Pons (tissue), 1 donor: Measurements from ENCODE around the gene CACNB1.

Experiments
- DNase-seq: peaks from one replicate; pipeline ENCODE4 v3.0.0-alpha.2; 2016; ENCODE audit warnings: low spot score

The CACNB1 gene

DNA sequence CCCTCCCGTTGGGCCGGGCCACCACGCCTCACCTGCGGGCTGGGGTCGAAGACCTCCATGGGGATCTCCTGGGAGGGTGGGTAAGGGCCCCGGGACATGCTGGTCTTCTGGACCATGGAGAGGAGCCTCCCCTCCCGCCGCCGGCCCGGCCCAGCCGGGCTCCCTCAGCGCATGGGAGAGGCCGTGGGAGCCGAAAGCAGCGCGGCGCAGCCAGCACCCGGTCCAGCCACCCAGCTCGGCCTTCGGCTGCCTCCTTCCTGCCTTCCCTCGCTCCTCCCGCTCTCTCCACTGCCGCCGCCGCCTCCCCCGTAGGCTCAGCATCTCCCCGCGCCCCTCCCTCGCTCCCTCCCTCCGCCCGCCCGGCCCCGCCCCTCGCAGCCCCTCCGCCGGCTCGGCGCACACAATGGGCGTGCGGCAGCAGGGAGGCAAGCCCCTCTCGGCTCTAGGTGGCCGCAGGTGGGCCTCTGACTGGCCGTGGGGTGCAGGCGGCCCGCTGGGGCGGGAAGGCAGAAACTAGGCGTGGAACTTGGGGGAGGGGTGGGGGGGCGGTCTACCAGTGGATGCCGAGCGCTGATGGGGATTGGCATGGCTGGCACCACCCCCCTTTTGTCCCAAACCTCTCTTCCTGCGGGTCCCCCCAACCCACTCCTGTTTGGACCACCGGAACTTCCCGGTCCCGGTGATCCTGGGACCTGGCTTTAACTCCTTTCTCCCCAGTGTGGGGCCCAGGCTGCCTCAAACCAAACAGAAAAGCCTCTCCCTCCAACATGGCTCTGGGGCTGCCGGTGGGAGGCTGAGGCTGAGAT is at the start of gene CACNB1:
CACNB1 (minus strand) TSS at position 290 of the 806 bp plus-strand sequence; CDS start at position 116, 174 bp downstream.
- DNase-seq, result peak; percentile 35

DNA sequence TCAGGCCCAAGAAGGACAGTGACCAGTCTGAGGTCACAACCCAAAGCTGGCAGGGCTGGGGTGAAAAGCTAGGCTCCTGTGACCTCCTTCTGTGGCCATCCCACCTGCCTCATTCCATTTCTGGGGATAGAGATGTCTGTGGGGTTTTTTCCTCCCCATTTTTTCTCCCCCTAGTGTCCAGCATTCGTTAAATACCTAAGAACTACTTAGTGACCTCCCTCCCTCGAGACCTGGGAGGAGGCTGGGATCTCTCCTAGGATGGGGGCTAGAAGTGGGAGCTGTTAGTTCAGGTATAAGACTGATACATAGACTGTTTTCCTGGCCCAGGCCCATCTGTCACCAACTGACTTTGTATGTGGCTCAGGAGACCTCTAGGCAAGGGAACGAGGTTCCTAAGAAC is 48.8 kb upstream of the CACNB1 start:
- DNase-seq, result no peak

DNA sequence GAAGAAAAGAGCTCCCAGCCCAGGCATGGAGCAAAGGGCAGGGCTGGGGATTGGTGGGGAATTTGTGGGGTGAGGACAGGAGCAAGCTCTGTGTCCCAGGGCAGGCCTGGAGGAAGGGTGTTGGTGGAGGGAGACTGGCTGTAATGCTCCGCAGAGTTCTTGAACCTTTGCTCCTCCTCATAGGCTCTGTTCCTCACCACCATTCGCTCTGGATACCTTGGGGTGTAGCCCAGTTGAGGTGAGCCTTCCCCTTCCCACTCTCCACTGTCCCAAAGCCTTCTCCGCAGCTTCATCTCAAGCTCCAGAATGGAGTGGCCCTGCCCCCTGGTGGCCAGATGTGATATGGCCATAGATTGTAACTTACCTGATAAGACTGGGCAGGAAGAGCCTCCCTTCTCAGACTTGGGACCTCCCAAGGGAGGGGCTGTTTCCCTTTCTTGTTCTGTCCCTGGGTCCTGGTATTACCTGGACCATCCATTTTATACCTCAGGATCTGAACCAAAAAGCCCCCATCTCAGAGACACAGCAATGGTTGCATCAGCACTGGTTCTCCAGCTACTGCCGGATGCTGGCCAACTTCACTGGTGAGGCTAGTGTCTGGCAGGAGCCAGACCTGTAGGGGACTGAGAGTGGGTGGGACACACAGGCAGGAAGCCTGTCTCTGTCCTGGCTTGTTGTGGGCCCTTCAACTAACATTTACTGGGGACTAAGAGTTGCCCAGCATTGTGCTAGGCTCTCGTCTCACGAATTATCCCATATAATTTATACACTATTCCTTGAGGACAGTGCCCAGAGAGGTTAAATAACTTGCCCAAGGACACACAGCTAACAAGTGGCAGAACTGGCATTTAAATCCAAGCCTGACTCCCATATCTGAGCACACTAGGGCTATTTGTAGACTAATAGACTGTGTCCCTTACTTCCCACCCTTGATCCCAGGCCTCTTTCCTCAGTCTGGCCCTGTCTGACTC is 47.4 kb upstream of the CACNB1 start:
- peak; percentile 76 for DNase-seq

DNA sequence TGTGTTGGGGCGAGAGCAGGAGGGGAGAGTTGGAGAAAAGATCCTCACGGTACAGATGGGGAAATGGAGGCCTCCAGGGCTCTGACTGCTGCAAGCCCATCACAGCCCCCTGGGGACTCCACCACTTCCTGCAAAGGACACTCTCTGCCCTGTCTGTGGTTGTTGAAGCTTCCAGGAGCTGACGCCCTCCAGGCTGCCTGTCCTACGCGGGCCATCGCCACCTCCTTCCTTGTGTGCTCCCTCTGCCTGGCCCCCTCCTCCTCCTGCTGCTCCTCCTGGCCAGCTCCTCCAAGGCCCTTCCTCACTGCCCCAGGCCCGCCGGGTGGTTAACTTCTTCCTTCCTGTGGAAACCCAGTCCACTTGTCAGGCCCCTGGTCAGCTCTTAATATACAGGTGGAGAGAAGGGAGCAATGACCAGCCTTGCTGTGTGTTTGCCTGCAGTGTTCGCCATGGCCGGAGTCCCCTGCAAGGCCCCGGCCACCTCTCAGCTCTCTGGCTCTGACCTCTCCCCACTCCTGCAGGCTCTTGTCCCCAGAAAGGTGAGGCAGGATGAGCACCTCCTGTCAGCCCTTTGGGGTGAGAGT is 46.6 kb upstream of the CACNB1 start:
- DNase-seq, result no peak

DNA sequence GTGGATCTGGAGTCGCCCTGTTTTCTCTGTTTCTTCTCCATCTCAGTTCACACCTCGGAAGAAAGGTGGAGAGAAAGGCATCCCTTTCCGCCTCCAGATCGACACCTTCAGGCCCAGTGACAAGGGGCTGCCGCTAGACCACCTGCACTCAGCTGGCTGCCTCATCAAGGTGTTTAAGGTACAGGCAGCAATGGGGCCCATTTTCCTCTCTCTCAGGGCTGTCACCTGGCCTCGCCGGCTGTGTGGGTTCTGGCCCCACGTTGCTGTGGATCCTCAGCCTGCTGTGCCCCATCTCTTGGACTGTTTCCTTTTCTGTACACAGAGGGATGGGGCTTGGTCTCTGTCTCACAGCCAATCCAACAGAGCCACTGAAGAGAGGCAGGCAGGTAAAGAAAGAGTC is 45.7 kb upstream of the CACNB1 start:
- DNase-seq, result no peak

DNA sequence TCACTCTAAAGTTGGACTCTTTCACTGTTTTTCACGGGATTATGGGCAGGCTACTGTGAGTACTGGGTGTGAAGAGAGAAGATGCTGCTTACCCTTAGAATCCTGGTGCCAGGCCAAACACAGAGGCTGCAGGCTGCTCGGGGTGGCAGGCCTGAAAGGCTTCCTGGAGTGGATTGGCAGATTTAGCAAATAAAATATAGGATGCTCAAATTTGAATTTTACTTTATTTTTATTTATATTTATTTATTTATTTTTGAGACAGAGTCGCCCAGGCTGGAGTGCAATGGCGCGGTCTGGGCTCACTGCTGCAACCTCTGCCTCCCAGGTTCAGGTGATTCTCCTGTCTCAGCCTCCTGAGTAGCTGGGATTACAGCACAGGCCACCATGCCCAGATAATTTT is 43.2 kb upstream of the CACNB1 start:
- no peak for DNase-seq

DNA sequence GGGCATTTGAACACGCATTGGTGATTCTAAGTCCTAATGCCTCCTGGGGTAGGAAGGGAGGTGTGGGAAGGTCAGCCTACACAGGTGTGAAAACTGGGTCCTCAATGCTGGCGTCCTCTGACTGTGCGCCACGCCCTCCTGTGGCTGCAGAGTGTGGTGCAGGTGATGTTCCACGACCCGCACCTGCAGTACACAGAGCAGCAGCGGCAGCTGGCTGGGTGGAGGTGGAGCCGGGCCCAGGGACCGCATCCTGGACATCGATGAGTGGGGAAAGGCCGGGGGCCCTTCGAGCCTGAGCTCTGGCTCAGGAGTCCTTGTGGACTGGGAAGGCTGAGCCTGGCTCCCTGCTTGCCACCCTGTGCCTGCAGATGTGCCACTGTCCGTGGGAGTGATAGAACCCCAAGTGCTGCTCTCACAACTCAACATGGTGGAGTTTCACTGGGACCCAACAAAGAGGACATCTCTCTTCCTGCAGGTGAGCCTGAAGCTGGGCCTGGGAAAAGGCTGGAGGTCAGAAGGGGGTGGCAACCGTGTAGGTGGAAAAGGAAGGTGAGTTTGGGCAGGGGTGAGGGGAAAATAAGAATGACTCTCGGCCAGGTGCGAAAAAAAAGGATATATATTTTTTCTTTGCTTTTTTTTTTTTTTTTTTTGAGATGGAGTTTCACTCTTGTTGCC is 42.3 kb upstream of the CACNB1 start:
- DNase-seq, result no peak

DNA sequence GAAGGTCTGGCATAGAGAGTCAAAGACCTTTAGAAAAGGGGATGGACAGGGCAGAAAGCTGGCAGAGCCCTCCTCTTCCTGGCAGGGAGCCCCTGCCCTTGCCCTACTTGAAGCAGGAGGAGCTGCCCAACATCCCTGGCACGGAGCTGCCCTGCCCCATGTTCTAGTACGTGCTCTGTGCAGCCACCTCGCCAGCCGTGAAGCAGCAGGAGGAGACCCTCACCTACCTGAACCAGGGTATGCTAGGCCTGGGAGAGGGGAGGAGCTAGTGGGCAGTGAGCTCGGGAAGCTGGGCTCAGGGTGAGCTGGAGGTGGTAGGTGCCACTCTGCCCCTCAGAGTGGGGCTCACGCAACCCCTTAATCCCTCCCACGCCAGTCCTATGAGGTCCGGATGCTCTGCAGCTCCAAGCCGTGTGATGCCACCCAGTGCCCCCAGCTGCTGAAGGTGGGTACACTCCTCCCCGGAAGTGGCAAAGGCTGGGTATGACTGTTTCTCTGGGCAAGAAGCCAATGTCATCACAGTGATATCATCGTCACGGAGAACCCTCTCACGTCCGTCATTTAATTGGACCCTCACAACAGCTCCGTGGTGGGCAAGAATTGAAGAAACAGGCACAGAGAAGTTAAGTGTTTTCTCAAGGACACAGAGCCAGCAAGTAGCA is 41.0 kb upstream of the CACNB1 start:
- DNase-seq, result no peak

DNA sequence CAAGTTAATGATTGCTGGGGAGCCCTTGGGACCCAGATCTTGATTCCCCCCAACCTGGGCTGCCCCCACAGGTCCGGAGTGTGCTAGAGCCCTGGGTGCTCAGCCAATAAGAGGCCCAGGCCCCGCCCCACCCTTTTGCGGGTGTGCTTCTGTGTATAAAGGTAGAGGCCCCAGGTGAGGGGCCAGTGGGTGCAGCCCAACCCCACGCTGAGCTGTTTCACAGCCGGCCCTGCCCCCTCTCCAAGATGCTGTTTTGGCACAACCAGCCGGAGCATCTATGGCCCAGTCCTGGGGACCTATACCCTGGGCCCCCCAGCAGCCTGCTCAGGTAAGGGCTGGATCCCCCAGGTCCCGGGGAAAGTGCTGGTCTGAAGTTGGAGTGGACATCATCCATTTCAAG is 40.1 kb upstream of the CACNB1 start:
- DNase-seq, result no peak

DNA sequence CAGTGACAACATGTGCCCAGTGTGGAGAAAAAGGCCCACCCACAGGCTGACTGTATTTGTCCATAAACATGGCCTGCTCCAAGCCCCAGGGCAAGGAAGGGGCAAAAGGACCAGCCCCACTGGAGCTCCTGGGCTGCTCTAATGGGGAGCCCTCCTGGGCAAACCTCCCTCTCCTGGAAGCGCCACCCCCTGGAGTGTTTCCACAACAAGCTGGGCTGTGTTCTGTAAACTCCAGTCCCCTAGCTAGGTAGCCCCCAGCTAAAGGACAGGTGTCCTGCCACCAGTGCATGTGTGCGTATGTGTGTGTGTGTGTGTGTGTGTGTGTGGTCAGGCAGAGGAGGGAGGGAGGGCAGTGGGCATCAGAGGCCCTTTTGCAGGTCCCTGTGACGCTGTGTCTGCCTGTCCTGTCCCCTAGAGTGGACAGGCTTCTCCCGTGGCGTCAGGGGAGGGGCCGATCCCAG is 39.5 kb upstream of the CACNB1 start:
- no peak for DNase-seq

DNA sequence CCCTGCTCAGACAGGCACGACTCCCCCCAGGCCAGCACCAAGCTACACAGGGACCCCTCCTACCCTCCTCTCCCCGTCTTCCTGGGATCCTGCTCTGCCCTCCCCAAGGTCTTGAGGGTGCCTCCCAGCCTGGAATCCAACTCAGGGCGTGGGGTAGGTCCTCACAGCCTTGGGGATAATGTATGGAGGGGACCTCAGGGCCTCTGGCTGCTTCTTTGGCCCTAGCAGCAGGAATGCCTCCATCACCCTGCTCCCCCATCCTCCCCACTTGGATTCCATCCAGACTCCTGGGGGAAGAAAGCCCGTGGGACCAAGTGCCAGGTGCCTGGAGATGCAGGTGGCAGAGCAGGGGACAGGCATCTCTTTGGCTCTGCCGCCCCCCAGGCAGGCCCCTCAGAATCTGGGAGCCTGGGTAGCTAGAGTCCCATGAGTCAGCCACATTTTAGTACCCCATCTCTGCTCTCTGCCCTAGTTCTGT is 39.0 kb upstream of the CACNB1 start:
- DNase-seq, result no peak

DNA sequence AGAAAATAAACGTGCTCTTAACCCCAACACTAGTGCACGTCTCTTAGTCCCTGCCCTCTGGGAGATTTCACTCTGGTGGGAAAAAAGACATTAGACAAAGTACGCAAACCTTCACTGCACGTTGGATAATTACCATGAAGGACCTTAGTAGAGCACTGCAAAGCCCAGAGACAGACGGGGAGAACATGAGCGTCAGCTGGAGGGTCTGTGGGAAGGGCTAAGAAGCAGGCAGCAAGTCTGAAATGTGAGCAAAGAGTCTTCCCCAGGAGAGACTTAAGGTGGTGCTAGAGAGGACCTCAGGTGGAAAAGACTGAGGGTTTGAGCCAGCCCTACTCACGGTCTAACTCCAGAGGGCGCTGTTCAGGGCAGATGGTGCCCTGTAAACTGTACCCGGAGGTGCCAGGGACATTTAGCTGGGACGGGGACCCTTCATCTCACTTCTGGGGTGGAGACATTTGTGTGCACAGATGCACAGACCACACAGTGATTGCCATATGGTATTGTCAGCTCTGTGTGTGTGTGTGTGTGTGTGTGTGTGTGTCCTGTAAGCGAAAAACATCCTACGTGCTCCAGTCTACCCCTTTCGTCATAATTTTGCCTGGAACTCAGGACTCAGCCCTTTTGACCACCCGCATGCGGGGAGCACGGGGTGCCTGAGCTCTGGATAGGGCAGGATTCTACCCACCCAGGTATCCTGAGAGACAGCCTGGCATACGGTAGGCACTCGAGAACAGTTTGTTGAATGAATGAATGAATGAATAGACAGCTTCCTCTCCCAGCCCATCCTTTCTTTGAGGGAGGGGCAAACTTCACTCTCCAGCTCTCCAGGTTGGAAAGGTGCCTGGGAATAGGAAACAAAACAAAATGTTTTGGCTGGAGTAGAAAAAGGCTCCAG is 38.3 kb upstream of the CACNB1 start:
- DNase-seq, result no peak

DNA sequence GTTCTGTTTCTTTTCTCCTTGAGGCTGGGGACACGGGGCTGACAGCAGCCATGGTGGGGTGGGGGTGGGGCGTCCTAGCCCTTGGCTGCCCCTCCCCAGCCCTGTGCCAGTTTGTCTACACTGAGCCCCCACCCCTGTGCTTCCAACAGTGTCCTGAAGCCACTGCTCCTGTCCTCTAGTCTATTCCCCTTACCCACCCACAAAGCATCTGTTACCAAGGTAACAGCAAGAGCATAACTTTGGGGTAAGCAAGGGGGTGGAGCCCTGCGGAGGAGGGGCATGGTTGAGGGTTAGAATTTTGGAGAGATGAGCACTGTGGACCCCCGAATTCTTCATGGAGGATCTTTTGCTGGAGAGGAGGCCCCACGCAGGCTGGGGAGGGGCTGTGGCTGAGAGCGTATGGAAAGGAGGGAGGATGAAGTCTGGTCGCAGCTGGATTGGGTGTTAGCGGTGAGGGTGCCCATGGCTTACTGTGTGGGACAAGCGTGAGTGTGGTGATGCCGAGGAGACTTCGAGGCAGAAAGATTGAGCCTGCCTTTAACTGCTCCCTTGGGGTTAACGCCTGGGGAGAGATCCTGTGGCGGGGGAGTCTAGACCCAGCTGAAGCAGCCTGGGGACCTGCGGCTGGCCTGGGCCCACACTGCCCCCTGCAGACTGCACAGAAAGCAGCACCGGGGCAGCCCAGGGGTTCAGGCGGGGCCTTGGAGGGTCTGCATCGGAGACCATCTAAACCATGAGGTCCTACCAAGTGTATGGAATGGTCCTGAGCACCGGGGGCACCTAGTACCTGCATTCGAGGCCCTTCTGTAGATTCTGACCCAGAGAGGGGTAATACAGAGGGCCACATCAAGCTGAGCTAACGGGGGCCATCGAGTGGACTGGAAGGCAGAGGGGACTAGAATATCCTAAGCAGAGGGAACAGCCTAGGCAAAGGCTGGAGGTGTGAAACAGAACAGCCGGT is 34.4 kb upstream of the CACNB1 start:
- no peak for DNase-seq

DNA sequence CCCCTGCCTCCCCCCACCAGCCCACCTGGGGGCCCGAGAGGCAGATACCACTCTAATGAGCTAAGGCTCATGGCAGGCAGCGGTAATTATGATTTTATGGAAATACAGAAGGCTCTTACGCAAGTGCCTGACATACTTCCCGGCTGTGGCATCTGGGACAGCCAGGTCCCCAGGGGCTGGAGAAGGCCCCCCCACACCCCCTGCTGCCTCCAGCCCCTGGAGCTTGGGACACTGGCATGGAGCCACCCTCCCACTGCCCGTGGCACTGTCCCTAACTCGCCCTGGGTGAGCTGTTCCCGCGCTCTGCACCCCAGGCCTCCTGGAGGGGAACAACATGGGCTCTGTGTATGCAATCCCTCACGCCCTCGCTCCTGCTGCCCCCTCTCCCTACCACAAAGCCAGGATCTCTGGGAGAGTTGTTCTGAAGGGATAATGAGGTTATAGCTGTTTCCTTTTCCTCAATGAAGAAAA is 33.7 kb upstream of the CACNB1 start:
- no peak for DNase-seq

DNA sequence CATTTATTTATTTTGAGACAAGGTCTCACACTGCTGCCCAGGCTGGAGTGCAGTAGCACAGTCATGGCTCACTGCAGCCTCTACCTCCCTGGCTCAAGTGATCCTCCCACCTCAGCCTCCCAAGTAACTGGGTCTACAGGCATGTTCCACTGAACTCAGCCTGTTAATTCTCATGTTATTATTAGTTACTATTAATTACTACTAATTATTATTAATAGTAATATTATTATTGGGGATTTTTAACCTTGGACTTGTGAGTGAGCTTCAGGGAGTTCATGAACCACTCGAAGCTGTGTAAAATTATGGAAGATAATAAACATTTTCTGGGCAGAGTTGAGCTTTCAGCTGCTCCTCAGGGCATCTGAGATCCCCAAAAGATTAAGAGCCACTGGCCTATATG is 32.9 kb upstream of the CACNB1 start:
- DNase-seq, result no peak

DNA sequence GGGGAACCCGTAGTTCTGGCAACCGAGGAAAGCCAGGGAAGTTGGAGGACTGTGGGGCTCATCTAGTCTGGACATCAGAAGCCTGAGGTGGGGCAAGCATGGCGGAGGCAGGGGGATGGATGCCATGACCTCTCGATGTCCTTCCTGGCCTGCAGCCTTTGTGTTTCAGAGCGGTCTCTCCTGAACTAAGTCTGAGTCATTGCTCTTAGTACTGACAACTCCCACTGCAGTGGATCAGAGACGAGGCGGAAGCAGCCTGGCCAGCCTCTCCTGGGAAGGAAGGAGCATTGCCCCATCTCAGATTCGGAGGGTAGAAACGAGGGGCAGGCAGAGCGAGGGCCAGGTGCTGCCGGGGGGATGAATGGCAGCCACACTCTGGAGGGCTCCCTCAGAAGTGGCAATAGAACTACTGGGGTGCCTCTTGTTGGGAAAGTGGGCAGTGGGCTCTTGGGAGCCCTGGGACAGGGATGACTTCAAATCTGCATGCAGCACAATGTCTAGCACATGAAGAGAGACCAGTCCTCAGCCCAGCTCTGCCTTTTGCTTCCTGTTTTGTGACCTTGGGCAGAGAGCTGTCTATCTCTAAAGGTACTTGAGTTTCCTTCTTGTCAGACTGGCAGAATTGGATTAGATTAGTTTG is 31.9 kb upstream of the CACNB1 start:
- no peak for DNase-seq

DNA sequence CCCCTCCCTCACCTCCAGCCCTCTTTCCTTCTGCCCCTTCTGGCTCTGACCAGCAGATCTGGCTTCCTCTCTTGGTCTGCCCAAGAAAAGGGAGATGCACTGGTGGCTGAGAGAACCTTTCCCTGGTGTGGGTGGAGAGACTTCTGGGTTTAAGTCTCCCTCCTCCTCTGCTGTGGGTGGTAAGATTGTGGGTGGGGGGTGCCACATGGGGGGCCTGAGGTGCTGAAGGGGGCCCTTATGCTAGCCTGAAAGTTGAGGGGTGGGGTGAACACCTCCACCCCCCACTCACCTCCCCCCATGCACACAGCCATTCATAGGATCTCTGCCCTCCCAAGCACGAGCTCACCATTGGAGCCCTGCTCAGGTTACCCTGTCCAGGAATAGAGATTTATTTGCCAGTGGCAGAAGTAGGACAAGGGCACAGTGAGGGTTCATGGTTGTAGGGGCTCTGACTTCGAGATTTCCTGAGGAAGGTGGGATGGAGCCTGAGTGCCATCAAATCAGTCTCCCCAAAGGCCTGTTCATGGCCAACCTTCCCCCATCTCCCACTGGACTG is 30.0 kb upstream of the CACNB1 start:
- no peak for DNase-seq
